GM11168 (cell line): ENCODE data around the gene FNIP1.

Experiments
- in situ Hi-C: fragments of 300-500 bp; cut with MboI; formaldehyde crosslinking; loops from one replicate; pipeline ENCODE4 v1.12.0; 2022; ENCODE audit warnings: low sequenced_read_pairs; ENCODE audit not compliant: unreplicated experiment

The FNIP1 gene

GRCh38 chr5:131706281-131706680 is 90.5 kb downstream of the FNIP1 start:
- in situ Hi-C loops, result no loop called here

- in situ Hi-C loops, result no loop called here
These were observed 101.9 kb downstream of the FNIP1 start for GRCh38 chr5:131694926-131695325.

DNA sequence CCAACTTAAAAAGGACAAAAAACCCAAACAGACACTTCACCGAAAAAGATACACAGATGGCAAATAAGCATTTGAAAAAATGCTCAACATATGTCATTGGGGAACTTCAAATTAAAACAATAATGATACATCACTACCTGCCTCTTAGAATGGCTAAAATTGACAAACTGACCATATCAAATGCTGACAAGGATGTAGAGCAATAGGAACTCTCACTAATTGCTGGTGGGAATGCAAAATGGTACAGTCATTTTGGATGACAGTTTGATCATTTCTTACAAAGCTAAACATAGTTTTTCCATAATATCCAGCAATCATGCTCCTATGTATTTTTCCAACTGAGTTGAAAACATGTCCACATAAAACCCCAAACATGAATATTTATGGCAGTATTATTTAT is 102.9 kb downstream of the FNIP1 start:
- in situ Hi-C loops, result no loop called here

GRCh38 chr5:131685516-131686171 is 111.2 kb downstream of the FNIP1 start:
- in situ Hi-C loops, result no loop called here

GRCh38 chr5:131684595-131684994 is 112.2 kb downstream of the FNIP1 start:
- in situ Hi-C loops, result no loop called here

DNA sequence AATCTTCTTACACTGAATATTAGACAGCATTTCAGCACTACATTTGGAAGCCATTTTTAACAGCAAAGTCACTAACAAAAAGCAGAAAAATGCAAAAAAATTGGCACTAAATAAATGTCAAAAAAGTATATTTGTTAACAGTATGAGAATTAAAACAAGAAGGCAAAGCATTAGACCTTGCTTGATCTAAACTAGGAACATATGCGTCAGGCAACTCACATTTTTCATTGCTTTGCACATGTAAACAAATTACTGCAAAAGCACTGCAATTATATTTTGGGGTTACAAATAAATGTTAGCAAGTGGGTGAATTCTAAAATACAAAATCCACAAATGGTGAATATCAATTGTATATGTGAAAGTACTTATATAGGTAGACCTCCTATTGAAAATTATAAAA is 112.8 kb downstream of the FNIP1 start:
- in situ Hi-C loops, result no loop called here

DNA sequence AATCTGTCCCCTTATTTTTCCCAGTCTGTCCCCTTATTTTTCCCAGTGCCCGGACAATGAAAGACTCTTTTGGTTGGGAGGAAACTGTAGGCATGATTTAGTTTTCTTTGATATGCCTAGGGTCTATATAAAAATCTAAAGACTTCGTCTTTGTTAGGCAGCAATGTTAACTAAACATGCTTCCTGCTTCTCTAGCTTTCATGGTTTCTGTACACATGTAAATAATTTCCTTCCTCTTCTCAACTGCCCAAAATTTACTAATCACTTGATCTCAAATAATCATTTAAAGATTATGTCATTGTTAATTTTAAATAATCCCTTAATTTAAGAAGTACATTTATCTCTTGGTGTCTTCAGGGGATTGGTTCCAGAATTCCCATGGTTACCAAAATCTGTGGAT is 114.0 kb downstream of the FNIP1 start:
- in situ Hi-C loops, result no loop called here

- in situ Hi-C loops, result no loop called here
These were observed 114.6 kb downstream of the FNIP1 start for GRCh38 chr5:131682175-131682574.

DNA sequence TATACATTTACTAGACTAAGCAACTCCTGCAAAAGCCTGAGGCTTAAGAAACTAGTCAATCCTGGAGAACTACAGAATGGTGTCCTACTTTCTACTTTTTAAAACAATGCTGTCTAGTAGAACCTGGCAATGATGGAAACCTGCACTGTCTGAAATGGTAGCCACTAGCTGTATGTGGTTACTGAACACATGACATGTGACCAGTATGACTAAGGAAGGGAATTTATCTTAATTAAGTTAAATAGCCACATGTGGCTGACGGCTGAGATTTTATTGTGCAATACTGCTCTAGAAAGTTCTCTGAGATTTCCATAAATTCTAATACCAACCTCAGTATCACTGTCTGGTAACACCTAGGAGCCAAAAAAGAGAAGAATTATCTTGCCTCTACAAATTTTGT is 116.9 kb downstream of the FNIP1 start:
- in situ Hi-C loops, result loop anchor here (10.0 kb wide), 1 partner anchor 425 kb away; no protein-coding TSS in a partner anchor

GRCh38 chr5:131678273-131678672 is 118.5 kb downstream of the FNIP1 start:
- in situ Hi-C loops, result loop anchor here (10.0 kb wide), 1 partner anchor 427 kb away; no protein-coding TSS in a partner anchor

DNA sequence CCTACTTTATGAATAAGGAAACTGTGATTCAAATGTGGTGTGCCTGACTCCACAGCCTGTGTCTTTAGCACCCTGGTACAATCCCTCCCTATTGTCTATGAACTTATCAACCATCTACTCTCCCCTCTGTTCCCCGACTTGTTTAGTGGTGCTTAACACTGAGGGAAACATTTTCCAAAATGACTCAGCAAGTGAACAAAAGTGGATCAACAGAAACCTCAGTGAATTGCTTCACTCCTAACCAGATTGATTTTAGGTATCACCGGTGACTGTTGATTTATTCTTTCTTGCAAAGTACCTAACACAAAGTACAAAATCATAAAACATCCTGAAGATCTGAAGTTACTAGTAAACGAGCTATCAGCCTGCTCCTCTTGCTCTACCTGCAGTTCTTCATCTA is 119.7 kb downstream of the FNIP1 start:
- in situ Hi-C loops, result loop anchor here (10.0 kb wide), 1 partner anchor 428 kb away; no protein-coding TSS in a partner anchor

GRCh38 chr5:131672776-131673175 is 124.0 kb downstream of the FNIP1 start:
- in situ Hi-C loops, result loop anchor here (10.0 kb wide), 1 partner anchor 432 kb away; no protein-coding TSS in a partner anchor

DNA sequence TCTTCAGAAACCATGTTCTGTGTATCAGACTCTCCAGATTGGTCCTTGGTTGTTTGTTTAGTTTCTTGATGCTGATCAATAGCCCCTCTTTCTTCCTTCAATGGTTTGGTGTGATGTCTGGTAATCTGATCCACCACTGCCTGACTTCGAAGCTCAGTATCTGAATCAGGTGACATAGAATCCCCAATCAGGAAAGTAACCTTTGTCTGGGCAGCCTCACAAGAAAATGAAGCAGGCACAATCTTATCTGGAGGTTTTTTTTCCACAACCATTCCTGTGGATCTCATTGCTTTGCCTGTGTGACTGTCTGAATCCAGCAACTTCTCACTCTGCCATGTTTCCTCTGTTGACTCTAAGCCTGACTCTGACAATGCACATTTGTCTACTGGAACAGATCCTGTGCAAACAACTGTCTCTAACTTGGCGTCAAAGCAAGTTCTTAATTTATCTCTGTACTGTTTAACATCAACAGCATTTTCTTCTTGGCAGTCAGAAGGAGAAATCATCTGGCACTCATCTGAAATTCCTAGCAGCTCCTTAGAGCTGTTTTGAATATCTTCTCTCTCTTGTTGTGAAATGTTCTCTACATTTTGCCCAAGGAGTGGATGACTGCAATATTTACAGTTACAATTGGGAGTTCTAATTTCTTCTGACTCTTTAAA is 124.7 kb downstream of the FNIP1 start:
- in situ Hi-C loops, result loop anchor here (10.0 kb wide), 1 partner anchor 433 kb away; no protein-coding TSS in a partner anchor

- in situ Hi-C loops, result loop anchor here (10.0 kb wide), 1 partner anchor 433 kb away; no protein-coding TSS in a partner anchor
These were observed 125.4 kb downstream of the FNIP1 start for GRCh38 chr5:131671409-131671808.

GRCh38 chr5:131664929-131665328 is 131.9 kb downstream of the FNIP1 start:
- in situ Hi-C loops, result no loop called here

DNA sequence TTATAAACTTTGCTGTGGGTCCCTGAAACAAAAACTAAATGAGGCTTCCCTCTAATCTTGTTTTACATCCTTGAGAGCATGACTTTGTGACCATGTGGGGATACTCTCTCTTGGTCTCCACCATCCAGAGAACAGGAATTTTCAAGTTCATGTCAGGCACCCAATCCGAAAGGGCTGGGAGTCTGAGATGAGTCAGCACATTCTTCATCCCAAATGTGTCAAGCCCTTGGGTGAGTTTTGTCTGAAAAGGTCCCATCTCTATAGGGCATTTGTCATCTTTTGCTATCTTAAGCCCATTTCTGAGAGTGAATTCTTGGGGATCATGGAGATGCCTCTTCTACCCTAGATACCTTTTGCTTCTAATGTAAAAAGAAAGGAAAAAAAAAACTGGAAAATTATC is 134.9 kb downstream of the FNIP1 start:
- in situ Hi-C loops, result no loop called here

GRCh38 chr5:131659841-131660240 is 137.0 kb downstream of the FNIP1 start:
- in situ Hi-C loops, result no loop called here

- in situ Hi-C loops, result no loop called here
These were observed 137.5 kb downstream of the FNIP1 start for GRCh38 chr5:131659290-131659689.

DNA sequence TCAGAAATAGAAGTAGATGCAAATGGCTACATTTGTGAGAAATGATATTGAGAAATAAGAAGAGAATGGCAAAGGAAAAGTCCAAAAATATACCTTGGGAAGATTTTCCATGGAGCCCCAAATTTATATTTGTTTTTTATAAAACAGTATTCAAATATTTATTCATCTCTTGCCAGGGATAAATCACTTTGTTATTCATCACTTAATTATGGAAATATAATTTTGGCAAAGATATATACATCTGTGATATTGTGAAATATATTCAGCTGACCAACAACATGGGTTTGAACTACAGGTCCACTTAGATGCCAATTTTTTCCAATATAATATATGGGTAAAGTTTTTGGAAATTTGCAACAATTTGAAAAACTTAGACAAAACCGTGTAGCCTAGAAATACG is 142.0 kb downstream of the FNIP1 start:
- in situ Hi-C loops, result no loop called here

GRCh38 chr5:131654309-131654708 is 142.5 kb downstream of the FNIP1 start:
- in situ Hi-C loops, result no loop called here

- in situ Hi-C loops, result no loop called here
These were observed 147.7 kb downstream of the FNIP1 start for GRCh38 chr5:131649161-131649560.
